Smooth muscle cell of the umbilical artery (primary cell): ENCODE measurements around the gene PDRG1. TPM values are rescaled to one million over a fixed set of nuclear protein-coding genes. Genes with fewer than 3 reads are reported as not detected.

Experiments used
- total RNA-seq: library from RNA; depleted of rRNA; stranded (reverse); fragments of >200 nt; gene quantifications from 2 replicates; pipeline ENCODE4 v1.2.3, GENCODE V29; 2014

Gene PDRG1
- total RNA-seq, result 2.4 and 3.5 TPM in 2 replicates

GRCh38 chr20:31951530-31952453 lies at the start of gene PDRG1:
TSS of gene PDRG1 (minus strand) at chr20:31952046. CDS start at chr20:31951961, 85 bp downstream.

GRCh38 chr20:31967830-31968249 lies 16.0 kb upstream of the PDRG1 start, which contains the start of gene XKR7:
TSS of gene XKR7 (plus strand) at chr20:31968151. CDS start at chr20:31968176, 25 bp downstream.

Other genes with a start within 250 kb of the PDRG1 start
- gene BCL2L1, start 229.2 kb downstream of the PDRG1 start, total RNA-seq, result 39.8 and 66.0 TPM in 2 replicates
- gene TPX2, start 212.8 kb downstream of the PDRG1 start, total RNA-seq, result 4.2 and 28.5 TPM in 2 replicates
- 0.14 TPM in 1 of 2 replicates, not detected in the other for gene MYLK2, start 132.7 kb downstream of the PDRG1 start, total RNA-seq
- gene FOXS1, start 106.4 kb downstream of the PDRG1 start, total RNA-seq, result 1.1 and 1.2 TPM in 2 replicates
- not detected in 2 replicates for gene DUSP15, start 81.5 kb downstream of the PDRG1 start, total RNA-seq
- not detected in 2 replicates for gene TTLL9, start 81.4 kb downstream of the PDRG1 start, total RNA-seq
- under 0.01 TPM in 1 of 2 replicates, not detected in the other for gene XKR7, start 16.1 kb upstream of the PDRG1 start, total RNA-seq
- not detected in 2 replicates for gene CCM2L, start 58.4 kb upstream of the PDRG1 start, total RNA-seq
- not detected in 2 replicates for gene HCK, start 100.2 kb upstream of the PDRG1 start, total RNA-seq
- gene TM9SF4, start 157.7 kb upstream of the PDRG1 start, total RNA-seq, result 42.8 and 54.8 TPM in 2 replicates